ENCODE measurements around the gene MTM1. TPM values are rescaled to one million over a fixed set of nuclear protein-coding genes. Genes with fewer than 3 reads are reported as not detected.

MTM1 gene
- total RNA-seq, 1 donor = 13.4 TPM

- H3K4me3 ChIP-seq (ENCODE audit: low read depth, low read length) = no peak overlapping the region
- no peak for DNase-seq (ENCODE audit: low read depth)
- TF ChIP-seq, protein P1, sequence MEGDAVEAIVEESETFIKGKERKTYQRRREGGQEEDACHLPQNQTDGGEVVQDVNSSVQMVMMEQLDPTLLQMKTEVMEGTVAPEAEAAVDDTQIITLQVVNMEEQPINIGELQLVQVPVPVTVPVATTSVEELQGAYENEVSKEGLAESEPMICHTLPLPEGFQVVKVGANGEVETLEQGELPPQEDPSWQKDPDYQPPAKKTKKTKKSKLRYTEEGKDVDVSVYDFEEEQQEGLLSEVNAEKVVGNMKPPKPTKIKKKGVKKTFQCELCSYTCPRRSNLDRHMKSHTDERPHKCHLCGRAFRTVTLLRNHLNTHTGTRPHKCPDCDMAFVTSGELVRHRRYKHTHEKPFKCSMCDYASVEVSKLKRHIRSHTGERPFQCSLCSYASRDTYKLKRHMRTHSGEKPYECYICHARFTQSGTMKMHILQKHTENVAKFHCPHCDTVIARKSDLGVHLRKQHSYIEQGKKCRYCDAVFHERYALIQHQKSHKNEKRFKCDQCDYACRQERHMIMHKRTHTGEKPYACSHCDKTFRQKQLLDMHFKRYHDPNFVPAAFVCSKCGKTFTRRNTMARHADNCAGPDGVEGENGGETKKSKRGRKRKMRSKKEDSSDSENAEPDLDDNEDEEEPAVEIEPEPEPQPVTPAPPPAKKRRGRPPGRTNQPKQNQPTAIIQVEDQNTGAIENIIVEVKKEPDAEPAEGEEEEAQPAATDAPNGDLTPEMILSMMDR (IDR thresholded peaks at IDR 0.05; ENCODE audit: insufficient read depth, low read depth, low read length) = no peak
Observed at GRCh38 chrX:150543230-150544155, 24.9 kb upstream of the MTM1 start.

- no peak for DNase-seq (ENCODE audit: low read depth)
- TF ChIP-seq, protein P1 (IDR thresholded peaks at IDR 0.05; ENCODE audit: insufficient read depth, low read depth, low read length) = no peak
- no peak overlapping the region for H3K4me3 ChIP-seq (ENCODE audit: low read depth, low read length)
Observed at GRCh38 chrX:150544222-150544787, 24.1 kb upstream of the MTM1 start.

GRCh38 chrX:150544835-150545770 is 23.3 kb upstream of the MTM1 start:
- no peak for DNase-seq (ENCODE audit: low read depth)
- H3K4me3 ChIP-seq (ENCODE audit: low read depth, low read length) = no peak overlapping the region
- TF ChIP-seq, protein P1 (IDR thresholded peaks at IDR 0.05; ENCODE audit: insufficient read depth, low read depth, low read length) = no peak

DNA sequence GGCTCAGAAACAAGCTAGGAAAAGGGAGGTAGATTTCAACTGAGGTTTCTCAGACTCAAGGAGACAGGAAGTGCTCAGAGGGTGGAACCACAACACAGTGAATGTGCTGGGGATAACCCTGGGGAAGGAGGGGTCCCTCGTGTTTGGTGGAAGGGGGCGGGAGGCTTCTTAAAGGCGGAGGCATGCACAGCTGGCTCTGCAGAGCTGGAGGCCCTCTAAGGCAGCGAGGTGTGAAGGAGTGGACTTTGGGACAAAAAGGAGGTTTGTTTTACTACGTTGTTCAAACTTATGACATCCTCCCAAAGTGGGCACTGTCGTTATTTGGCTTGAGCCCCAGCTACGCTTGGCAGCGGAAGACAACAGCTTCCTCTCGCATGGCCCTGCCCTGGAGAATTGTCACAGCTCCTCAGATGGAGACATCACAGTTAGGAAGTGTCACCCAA is 21.7 kb upstream of the MTM1 start:
- TF ChIP-seq, protein P1 (IDR thresholded peaks at IDR 0.05; ENCODE audit: insufficient read depth, low read depth, low read length) = no peak
- DNase-seq (ENCODE audit: low read depth) = no peak
- no peak overlapping the region for H3K4me3 ChIP-seq (ENCODE audit: low read depth, low read length)

- peak; percentile 44 for DNase-seq (ENCODE audit: low read depth)
- H3K4me3 ChIP-seq (ENCODE audit: low read depth, low read length) = peak overlapping the region; percentile 46
- TF ChIP-seq, protein P1 (IDR thresholded peaks at IDR 0.05; ENCODE audit: insufficient read depth, low read depth, low read length) = no peak
Observed at GRCh38 chrX:150547375-150548115, 20.9 kb upstream of the MTM1 start.

DNA sequence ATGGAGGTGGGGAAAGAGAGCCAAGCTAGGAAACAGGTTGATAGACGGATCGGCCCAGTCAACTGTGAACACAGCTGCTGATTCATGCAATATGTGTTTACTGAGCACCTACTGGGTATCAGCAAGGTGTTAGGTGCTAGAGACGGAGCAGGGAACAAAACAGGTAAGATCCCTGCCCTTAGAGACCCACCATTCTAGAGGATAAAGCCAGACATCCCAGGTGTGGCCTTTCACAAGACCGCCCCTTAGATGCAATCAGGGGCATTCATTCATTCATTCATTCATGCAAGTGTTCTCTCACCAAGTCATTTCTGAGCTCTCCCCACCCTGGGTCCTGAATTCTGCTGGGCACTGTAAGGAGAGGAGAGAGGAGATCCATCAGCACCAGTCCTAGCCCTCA is 20.2 kb upstream of the MTM1 start:
- DNase-seq (ENCODE audit: low read depth) = no peak
- no peak overlapping the region for H3K4me3 ChIP-seq (ENCODE audit: low read depth, low read length)
- TF ChIP-seq, protein P1 (IDR thresholded peaks at IDR 0.05; ENCODE audit: insufficient read depth, low read depth, low read length) = no peak

Data from fibroblast of villous mesenchyme (primary cell).